Esophagus muscularis mucosa (tissue), 4 donors: ENCODE results near the gene GALNT18.

Experiments used
- CTCF ChIP-seq, 3 experiments: fragments of 200-600 bp in 2 of 3; fragments of 450-650 bp in 1 of 3; sonication (generic) in 2 of 3; IDR thresholded peaks; one replicate each; pipeline ENCODE4 v1.5.1; 2017 to 2019; ENCODE audit warnings: antibody characterized with exemption in 3 of 3, mild to moderate bottlenecking in 2 of 3, moderate library complexity in 1 of 3
- EP300 ChIP-seq: sonication (generic); formaldehyde crosslinking; IDR thresholded peaks from one replicate; pipeline ENCODE4 v1.6.1; 2017; ENCODE audit warnings: antibody characterized with exemption
- POLR2A ChIP-seq: fragments of 450-650 bp; IDR thresholded peaks from one replicate; pipeline ENCODE4 v1.6.1; 2017; ENCODE audit warnings: antibody characterized with exemption, moderate library complexity, mild to moderate bottlenecking, low read depth

- TF ChIP-seq CTCF (IDR thresholded peaks at IDR 0.05) (no peak), EP300 (no peak), POLR2A (no peak)
These were observed 171.0 kb downstream of the GALNT18 start for GRCh38 chr11:11450744-11451362.
